GM12875 (cell line): ENCODE data around the gene ADORA1.

Experiments used
- H3K4me3 ChIP-seq: one replicate; pipeline ENCODE4 v1.5.1; 2011; ENCODE audit warnings: low read depth, low read length, control low read depth
- TF ChIP-seq, protein P1 (sequence below): IDR thresholded peaks from 2 replicates; pipeline ENCODE4 v1.5.1; 2011; ENCODE audit warnings: low read depth, mild to moderate bottlenecking, control low read depth, inconsistent platforms, low read length, moderate library complexity, borderline replicate concordance; ENCODE audit not compliant: insufficient read depth

Gene ADORA1

DNA sequence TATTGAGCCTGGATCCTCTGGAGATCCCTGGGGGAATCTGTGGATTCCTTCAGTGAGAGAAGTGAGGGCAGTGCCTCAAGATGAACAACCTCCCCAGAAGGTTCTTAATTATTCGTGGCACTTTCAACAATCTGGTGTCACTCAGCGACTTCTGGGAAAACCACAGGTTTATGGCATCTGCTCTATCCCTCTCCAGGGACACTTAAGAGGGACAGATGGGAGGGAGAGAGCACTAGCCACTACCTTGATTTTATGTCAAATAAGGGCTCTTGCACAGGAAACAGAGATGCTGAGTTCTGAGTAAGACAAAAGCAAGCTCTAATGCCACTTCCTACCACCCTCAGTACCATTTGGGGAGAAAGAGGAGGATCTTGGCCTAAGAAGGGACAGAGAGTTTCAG lies 80.2 kb downstream of the ADORA1 start:
- TF ChIP-seq, protein P1, sequence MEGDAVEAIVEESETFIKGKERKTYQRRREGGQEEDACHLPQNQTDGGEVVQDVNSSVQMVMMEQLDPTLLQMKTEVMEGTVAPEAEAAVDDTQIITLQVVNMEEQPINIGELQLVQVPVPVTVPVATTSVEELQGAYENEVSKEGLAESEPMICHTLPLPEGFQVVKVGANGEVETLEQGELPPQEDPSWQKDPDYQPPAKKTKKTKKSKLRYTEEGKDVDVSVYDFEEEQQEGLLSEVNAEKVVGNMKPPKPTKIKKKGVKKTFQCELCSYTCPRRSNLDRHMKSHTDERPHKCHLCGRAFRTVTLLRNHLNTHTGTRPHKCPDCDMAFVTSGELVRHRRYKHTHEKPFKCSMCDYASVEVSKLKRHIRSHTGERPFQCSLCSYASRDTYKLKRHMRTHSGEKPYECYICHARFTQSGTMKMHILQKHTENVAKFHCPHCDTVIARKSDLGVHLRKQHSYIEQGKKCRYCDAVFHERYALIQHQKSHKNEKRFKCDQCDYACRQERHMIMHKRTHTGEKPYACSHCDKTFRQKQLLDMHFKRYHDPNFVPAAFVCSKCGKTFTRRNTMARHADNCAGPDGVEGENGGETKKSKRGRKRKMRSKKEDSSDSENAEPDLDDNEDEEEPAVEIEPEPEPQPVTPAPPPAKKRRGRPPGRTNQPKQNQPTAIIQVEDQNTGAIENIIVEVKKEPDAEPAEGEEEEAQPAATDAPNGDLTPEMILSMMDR, result no peak
- H3K4me3 ChIP-seq, result no peak overlapping the region

DNA sequence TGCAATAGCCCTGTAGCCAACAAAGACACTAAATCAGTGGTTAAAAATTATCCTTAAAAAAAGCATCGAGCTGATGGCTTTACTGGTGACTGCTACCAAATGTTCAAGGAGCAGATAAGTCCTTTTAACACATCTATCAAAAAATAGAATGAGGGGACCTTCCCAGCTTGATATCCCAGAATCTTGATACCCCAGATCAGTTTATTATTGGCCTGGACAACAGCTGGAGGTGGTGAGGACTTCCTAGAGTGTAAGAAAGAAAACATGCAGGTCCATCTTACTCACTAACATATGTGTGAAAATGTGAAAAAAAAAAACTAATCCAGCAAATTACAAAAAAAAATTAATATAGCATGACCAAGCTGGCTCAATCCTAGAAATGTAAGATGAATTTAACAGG lies 80.7 kb downstream of the ADORA1 start:
- H3K4me3 ChIP-seq, result no peak overlapping the region
- TF ChIP-seq, protein P1, result no peak

DNA sequence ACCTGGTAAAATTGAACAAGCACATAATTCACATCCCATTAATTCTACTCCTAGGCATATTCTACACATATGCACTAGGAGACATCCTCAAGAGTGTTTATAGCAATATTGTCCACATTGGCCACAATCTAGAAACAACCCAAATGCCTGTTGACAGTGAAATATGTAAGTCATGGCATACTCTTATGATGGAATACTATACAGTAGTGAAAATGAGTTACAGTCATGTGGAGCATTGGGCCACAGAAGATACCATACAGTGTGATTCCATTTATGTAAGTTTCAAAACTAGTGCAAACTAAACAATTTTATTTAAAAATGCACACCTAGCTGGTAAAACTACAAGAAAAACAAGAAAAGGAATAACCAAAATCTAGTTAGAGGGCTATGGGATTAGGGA lies 82.8 kb downstream of the ADORA1 start:
- no peak overlapping the region for H3K4me3 ChIP-seq
- TF ChIP-seq, protein P1, result no peak

DNA sequence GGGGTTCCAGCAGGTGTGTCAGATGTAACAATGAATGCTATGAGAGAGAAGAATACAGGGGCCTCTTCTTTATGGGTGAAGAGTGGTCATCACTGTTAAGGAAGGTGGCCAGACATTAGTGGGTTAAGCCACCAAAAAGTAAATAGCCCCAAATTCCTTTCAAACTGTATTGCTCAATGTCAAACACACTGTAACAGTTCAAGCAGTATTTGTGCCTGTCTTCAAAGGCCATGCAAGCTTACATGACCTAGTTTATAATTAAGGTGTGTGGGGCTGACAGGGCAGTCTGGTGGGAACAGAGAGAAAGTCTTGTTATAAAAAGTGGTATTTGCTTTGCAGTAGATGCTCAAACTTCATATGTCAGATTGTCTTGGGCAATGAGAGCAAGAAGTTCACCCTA lies 83.5 kb downstream of the ADORA1 start:
- TF ChIP-seq, protein P1, result no peak
- no peak overlapping the region for H3K4me3 ChIP-seq

DNA sequence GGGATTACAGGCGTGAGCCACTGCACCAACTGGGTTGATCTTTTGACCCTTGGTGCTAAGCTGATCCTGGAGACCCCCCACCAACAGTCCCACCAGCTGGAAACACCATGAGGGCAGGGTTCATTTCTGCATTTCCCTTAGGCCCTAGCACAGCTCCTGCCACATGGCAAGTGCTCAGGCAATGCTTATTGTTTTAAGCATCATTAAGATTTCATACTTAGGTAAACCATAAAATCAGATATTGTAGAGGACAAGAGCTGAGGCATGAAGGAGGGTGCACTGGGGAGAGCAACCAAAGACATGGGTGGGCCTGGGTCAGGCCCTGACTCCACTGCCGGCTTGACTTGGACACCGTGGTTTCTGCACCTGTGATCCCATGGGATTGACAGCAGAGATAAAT lies 84.3 kb downstream of the ADORA1 start:
- H3K4me3 ChIP-seq, result no peak overlapping the region
- TF ChIP-seq, protein P1, result no peak

DNA sequence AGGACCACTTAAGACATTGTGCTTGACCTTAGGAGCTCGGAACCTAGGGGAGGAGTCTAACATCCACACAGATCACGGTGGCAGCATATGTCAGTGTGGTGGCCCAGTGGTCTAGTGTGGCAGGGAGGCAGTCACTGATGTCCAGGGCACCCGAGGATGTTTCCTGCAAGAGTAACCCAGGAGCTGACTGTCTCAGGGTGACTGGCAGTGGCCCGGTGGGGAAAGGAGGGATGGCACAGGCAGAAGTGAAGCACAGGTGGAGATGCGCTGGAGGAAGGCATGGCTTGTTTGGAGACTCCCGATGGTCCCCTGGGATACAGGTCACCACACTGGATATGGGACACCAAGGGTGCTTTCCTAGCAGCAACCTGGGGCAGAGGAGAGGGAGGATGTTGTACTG lies 85.6 kb downstream of the ADORA1 start:
- H3K4me3 ChIP-seq, result no peak overlapping the region
- TF ChIP-seq, protein P1, result no peak

DNA sequence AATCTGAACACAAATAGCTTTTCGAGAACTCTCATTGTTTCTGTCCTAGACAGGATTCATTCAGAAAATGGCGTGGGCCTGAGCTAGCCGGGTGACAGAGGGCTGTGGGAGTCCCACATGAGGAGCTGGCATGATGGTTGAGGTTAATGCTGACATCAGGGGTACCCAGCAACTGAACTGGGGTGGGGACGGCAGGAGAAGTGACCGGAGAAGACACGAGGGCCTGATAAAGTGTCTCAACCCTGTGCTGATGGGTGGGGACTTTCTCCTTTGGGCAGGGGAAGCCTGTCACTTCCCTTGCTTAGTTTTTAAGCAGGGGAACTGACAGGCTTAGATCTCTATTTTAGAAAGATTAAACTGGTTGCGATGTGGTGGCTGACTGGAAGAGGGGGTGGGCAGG lies 87.3 kb downstream of the ADORA1 start:
- no peak overlapping the region for H3K4me3 ChIP-seq
- TF ChIP-seq, protein P1, result no peak
